ENCODE results near the gene RPL3. TPM values are rescaled to one million over a fixed set of nuclear protein-coding genes. Genes with fewer than 3 reads are reported as not detected.

Gene RPL3
- total and polyA plus RNA-seq, 2 donors (not counting 1 experiment from before 2014, with no cell fraction given), result 2,665 to 5,418 TPM

GRCh38 chr22:39352306-39352891 lies 33.0 kb upstream of the RPL3 start:
- TF ChIP-seq EZH2 (IDR thresholded peaks at IDR 0.05; ENCODE audit: borderline replicate concordance, insufficient read depth, low read depth, low read length, poor library complexity, severe bottlenecking), result no peak
- no peak for TF ChIP-seq CTCF (IDR thresholded peaks at IDR 0.05)
- H2AFZ ChIP-seq (ENCODE audit: insufficient read depth, low read depth, low read length, poor library complexity, severe bottlenecking), result no peak overlapping the region
- H3K4me2 ChIP-seq (replicated peaks; ENCODE audit: low read depth, low read length, poor library complexity, severe bottlenecking), result peak overlapping the region; percentile 89
- ChIA-PET POLR2A (interaction anchor here (0.6 to 5.0 kb wide), 7 partner anchors 9 to 138 kb away, joined by 3 to 40 read pairs (median 6); partner anchors contain the start of genes RPL3 and TAB1), CTCF (interaction anchor here (0.9 to 2.2 kb wide), 12 partner anchors 10 to 177 kb away, joined by 3 to 21 read pairs (median 8); partner anchors contain the start of genes RPL3 and TAB1)
- no peaks in the 10 kb centered on the region for H3K36me3 ChIP-seq (replicated peaks in 1 of 2; ENCODE audit: control extremely low read depth in 1 of 2, control insufficient read depth in 1 of 2, extremely low read depth in 1 of 2, insufficient read depth in 2 of 2, low read length in 1 of 2)
- peak overlapping the region in 1 of 2 donors; percentile 26 for H3K27ac ChIP-seq (ENCODE audit: low read length in 2 of 2)
- H3K4me3 ChIP-seq (ENCODE audit: control extremely low read depth in 1 of 5, extremely low read depth in 1 of 5, insufficient read depth in 1 of 5, low read depth in 2 of 5, low read length in 4 of 5), result no peak overlapping the region
- H3K4me1 ChIP-seq (ENCODE audit: control insufficient read depth in 2 of 2, insufficient read depth in 2 of 2, low read length in 2 of 2), result peaks cover 31 to 37% of the 10 kb centered on the region in 2 donors
- WGBS (ENCODE audit: insufficient coverage), result 62% methylated on average over 7 of the region's 7 CpGs
- Mint-ChIP-seq H3K9me3 (ENCODE audit: insufficient read depth) (no peaks in the 10 kb centered on the region), H3K27me3 (no peaks in the 10 kb centered on the region), H3K4me3 (peak overlapping the region; percentile 79), H3K27ac (peak overlapping the region; percentile 92), H3K4me1 (peaks cover 35% of the 10 kb centered on the region)
- H3K27me3 ChIP-seq (replicated peaks in 1 of 4; ENCODE audit: control extremely low read depth in 1 of 4, control insufficient read depth in 3 of 4, insufficient read depth in 4 of 4, low read length in 3 of 4), result no peaks in the 10 kb centered on the region
- peaks cover 22% of the 10 kb centered on the region for H3K79me2 ChIP-seq (ENCODE audit: control insufficient read depth, insufficient read depth, low read length)
- no peak for ATAC-seq (ENCODE audit: low read depth)
- H4K20me1 ChIP-seq (ENCODE audit: control insufficient read depth, insufficient read depth, low read length, poor library complexity, severe bottlenecking), result peaks cover 9% of the 10 kb centered on the region
- DNase-seq, result peak; percentile 11
- intact Hi-C loops (cut with micrococcal nuclease), result loop anchor here (1.0 kb wide), 2 partner anchors 33 to 36 kb away; partner anchors contain the start of gene RPL3
- H3K9me3 ChIP-seq (ENCODE audit: control extremely low read depth in 1 of 3, control insufficient read depth in 2 of 3, insufficient read depth in 1 of 3, low read length in 2 of 3), result no peaks in the 10 kb centered on the region
- no peak overlapping the region for H3K9ac ChIP-seq (ENCODE audit: low read length)

GRCh38 chr22:39351689-39352214 lies 32.3 kb upstream of the RPL3 start:
- ATAC-seq (ENCODE audit: low read depth) (peak; percentile 79), DNase-seq (peak; percentile 77)
- no peak for TF ChIP-seq CTCF (IDR thresholded peaks at IDR 0.05)
- no peak for TF ChIP-seq EZH2 (IDR thresholded peaks at IDR 0.05; ENCODE audit: borderline replicate concordance, insufficient read depth, low read depth, low read length, poor library complexity, severe bottlenecking)
- H3K9me3 Mint-ChIP-seq (ENCODE audit: insufficient read depth), result no peaks in the 10 kb centered on the region
- peaks cover 35% of the 10 kb centered on the region for H3K4me1 Mint-ChIP-seq
- H2AFZ ChIP-seq (ENCODE audit: insufficient read depth, low read depth, low read length, poor library complexity, severe bottlenecking), result peak overlapping the region; percentile 46
- no peak overlapping the region for H3K9ac ChIP-seq (ENCODE audit: low read length)
- H3K27me3 Mint-ChIP-seq, result no peaks in the 10 kb centered on the region
- intact Hi-C loops (cut with micrococcal nuclease), result loop anchor here (1.0 kb wide), 3 partner anchors 32 to 48 kb away; partner anchors contain the start of genes RPL3 and TAB1
- H3K27ac Mint-ChIP-seq, result peak overlapping the region; percentile 92
- H3K9me3 ChIP-seq (ENCODE audit: control extremely low read depth in 1 of 3, control insufficient read depth in 2 of 3, insufficient read depth in 1 of 3, low read length in 2 of 3), result no peaks in the 10 kb centered on the region
- peak overlapping the region; percentile 26 to 62 for H3K27ac ChIP-seq (ENCODE audit: low read length in 2 of 2)
- peak overlapping the region; percentile 79 for H3K4me3 Mint-ChIP-seq
- peaks cover 22% of the 10 kb centered on the region for H3K79me2 ChIP-seq (ENCODE audit: control insufficient read depth, insufficient read depth, low read length)
- H3K4me2 ChIP-seq (replicated peaks; ENCODE audit: low read depth, low read length, poor library complexity, severe bottlenecking), result peak overlapping the region; percentile 89
- H4K20me1 ChIP-seq (ENCODE audit: control insufficient read depth, insufficient read depth, low read length, poor library complexity, severe bottlenecking), result peaks cover 9% of the 10 kb centered on the region
- ChIA-PET POLR2A (interaction anchor here (0.5 to 5.0 kb wide), 9 partner anchors 8 to 1718 kb away, joined by 3 to 40 read pairs (median 6); partner anchors contain the start of genes ATF4, RPL3 and TAB1), CTCF (interaction anchor here (0.6 to 2.2 kb wide), 16 partner anchors 9 to 183 kb away, joined by 3 to 21 read pairs (median 6); partner anchors contain the start of genes RPL3 and TAB1)
- H3K36me3 ChIP-seq (replicated peaks in 1 of 2; ENCODE audit: control extremely low read depth in 1 of 2, control insufficient read depth in 1 of 2, extremely low read depth in 1 of 2, insufficient read depth in 2 of 2, low read length in 1 of 2), result no peaks in the 10 kb centered on the region
- H3K4me3 ChIP-seq (ENCODE audit: control extremely low read depth in 1 of 5, extremely low read depth in 1 of 5, insufficient read depth in 1 of 5, low read depth in 2 of 5, low read length in 4 of 5), result peak overlapping the region in 1 of 5 experiments; percentile 6
- no peaks in the 10 kb centered on the region for H3K27me3 ChIP-seq (replicated peaks in 1 of 4; ENCODE audit: control extremely low read depth in 1 of 4, control insufficient read depth in 3 of 4, insufficient read depth in 4 of 4, low read length in 3 of 4)
- 0% methylated on average over 7 of the region's 8 CpGs for WGBS (ENCODE audit: insufficient coverage)
- peaks cover 31 to 37% of the 10 kb centered on the region in 2 donors for H3K4me1 ChIP-seq (ENCODE audit: control insufficient read depth in 2 of 2, insufficient read depth in 2 of 2, low read length in 2 of 2)

Data from B cell (primary cell).